Stimulated activated CD4-positive, alpha-beta T cell treated with anti-CD3 and anti-CD28 coated beads, Interleukin-2, amount 100 ng/mL, for 24 hours (primary cell): ENCODE measurements around the gene SIRT5.

Experiments used
- DNase-seq, 2 donors: peaks; one replicate each; pipeline ENCODE4 v3.0.0-alpha.2; 2020

Gene SIRT5

DNA sequence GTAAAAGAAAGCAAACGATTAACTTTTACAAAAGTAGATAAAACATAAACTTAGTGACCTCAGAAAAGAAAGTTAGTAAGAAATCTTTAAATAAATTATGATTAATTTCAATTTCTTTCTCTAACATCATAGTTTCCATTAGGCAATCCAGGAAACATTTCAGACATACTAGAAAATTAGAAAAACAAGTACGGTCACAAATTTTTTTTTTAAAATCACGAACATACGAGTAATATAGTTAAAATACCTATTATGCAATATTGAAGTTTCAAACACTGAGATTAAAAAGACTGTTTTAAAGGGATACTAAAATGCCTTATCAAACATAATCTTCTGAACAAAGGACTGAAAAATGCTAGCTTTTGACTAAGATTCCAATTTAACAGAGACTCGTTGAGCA lies 66.9 kb downstream of the SIRT5 start:
- DNase-seq = no peak

DNA sequence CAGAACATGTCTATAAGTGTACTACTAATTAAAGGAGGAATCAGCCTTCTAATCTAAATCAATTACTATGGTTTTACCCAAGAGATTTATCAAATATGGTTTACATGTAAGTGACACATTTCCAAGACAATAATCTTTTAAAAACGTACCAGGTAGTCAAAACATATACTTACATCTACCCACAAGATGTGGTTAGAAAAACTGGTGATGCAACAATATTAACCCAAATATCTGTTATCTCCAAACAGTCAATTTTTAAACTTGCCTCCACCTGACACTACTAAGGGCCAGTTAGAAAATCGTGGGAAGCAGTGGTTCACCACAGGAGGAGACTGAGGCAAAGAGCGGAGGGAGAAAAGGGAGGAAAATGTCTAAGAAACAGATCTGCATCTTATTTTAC lies 68.7 kb downstream of the SIRT5 start:
- DNase-seq = no peak

GRCh38 chr6:13648850-13649249 lies 74.4 kb downstream of the SIRT5 start:
- no peak for DNase-seq

GRCh38 chr6:13649393-13649792 lies 75.0 kb downstream of the SIRT5 start:
- DNase-seq = no peak

- no peak for DNase-seq
Observed at GRCh38 chr6:13653296-13653695, 78.9 kb downstream of the SIRT5 start.

DNA sequence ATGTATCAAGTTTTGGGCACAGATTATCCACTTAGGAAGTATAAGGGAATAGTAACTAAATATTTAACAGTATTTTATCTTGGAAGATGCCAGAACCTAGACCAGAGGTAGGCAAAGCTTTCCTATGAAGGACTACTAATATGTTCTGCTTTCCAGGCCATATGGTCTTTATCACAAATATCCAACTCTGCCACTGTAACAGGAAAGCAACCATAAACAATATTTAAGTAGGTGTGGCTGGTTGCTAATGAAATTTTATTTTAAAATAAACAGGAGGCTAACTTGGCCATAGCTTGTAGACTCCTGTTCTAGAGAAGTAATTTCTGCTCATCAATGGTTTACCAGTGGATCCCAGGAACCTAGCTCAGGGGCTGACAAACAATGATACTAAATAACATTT lies 80.1 kb downstream of the SIRT5 start:
- DNase-seq = no peak

GRCh38 chr6:13655700-13656099 lies 81.3 kb downstream of the SIRT5 start:
- no peak for DNase-seq

- no peak for DNase-seq
Observed at GRCh38 chr6:13660273-13660672, 85.9 kb downstream of the SIRT5 start.

GRCh38 chr6:13660893-13661292 lies 86.5 kb downstream of the SIRT5 start:
- no peak for DNase-seq

DNA sequence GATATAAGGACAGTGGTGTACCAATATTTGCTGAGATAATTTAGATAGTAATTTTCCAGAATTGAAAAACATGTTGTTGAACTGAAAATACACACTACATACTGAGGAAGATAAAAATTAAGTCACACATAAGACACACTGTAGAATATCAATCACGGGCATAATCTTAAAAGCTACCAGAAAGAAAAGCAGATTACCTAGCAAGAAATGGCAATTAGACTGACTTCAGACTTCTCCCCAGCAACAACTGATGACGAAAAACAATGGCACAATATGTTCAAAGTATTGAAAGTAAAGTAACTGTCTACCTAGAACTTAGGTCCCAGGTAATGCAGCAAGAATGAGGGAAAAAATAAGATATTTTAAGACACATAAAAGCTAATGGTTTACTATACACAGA lies 87.2 kb downstream of the SIRT5 start:
- no peak for DNase-seq

- DNase-seq = no peak
Observed at GRCh38 chr6:13662651-13663334, 88.4 kb downstream of the SIRT5 start.

GRCh38 chr6:13663986-13664385 lies 89.6 kb downstream of the SIRT5 start:
- DNase-seq = no peak
